GM12865 (cell line): ENCODE measurements around the gene SVIL.

Experiments
- DNase-seq: peaks from one replicate; pipeline ENCODE4 v3.0.0; 2010; ENCODE audit warnings: low read depth
- H3K4me3 ChIP-seq: 2 replicates; pipeline ENCODE4 v1.5.1; 2011; ENCODE audit warnings: mild to moderate bottlenecking, low read depth, low read length, control low read depth
- CTCF ChIP-seq: IDR thresholded peaks from 2 replicates; pipeline ENCODE4 v1.5.1; 2011; ENCODE audit warnings: low read length, control low read depth, low read depth, inconsistent platforms; ENCODE audit not compliant: insufficient read depth; ENCODE audit errors: missing control alignments

Gene SVIL

DNA sequence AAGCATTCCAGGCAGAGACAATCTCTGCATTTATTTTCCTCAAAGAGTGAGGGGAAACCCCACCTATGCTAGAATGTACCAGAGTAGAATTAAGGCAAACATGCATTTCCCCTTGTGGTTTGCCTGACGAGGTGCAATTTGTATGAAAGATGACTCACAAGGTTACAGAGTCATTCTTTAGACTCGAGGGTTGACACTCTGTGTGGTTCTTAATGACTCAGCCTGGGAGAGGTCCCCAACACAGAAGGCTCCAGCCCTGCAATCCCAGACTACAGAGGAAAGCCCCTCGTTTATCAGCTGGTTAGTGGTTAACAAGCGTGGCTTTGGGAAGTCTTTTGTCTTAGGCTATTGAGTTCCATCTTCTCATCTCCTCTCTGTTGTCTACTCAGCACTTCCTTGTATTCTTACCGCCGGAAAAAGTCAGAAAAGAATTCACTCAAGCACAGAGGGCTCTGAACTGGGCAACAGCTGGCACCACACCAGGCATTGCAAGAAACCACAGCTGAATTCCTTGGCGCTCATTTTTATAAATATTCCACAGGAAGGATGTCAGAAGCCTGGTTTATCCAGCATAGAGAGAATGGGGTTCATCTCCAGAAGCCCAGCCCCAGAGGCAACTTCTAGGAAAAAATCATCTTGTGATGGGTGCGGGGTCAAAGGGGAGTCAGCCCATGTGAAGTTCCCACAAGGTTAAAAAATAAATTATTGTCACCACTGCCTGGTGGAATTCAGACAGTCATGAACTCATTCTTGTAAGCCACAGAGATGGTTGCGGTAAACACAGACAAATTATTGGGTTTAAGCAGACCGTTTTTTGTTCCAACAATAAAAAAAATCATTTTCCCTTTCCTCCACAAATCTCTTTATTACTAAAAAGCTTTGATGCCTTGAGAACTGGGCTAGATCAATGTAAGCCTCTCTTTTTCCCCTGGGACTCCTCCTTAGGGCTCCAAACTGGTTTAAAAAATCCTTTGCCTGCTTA is 24.5 kb upstream of the SVIL start:
- DNase-seq: peak; percentile 88
- H3K4me3 ChIP-seq: no peak overlapping the region
- no peak for TF ChIP-seq CTCF

DNA sequence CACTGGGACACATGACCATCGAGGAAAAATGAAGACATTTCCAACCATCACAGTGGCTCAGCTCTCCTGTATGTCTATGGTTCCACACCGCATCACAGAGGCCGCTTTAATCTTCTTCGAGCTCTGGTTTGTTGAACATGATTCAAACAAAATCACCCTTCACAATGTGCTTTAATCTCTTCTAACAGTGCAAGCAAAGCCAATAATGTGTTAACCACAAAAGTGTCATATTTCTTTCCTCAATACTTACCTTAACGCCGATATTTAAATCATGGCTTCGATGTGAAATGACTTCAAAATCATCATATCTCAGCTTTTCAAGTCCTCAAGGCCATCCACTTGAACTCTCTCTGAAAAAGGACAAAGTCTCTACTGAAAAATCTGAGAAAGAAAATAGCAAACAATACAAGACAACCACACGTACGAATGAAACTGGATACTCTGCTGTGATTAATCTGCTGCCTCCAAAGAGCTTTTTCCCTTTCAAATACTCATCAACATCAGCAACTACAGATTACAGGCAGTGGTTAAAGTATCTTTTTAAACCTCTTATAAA is 23.0 kb upstream of the SVIL start:
- no peak for DNase-seq
- no peak overlapping the region for H3K4me3 ChIP-seq
- no peak for TF ChIP-seq CTCF

- no peak for TF ChIP-seq CTCF
- no peak overlapping the region for H3K4me3 ChIP-seq
- DNase-seq: no peak
Measured at GRCh38 chr10:29656451-29656992, 21.8 kb upstream of the SVIL start.

DNA sequence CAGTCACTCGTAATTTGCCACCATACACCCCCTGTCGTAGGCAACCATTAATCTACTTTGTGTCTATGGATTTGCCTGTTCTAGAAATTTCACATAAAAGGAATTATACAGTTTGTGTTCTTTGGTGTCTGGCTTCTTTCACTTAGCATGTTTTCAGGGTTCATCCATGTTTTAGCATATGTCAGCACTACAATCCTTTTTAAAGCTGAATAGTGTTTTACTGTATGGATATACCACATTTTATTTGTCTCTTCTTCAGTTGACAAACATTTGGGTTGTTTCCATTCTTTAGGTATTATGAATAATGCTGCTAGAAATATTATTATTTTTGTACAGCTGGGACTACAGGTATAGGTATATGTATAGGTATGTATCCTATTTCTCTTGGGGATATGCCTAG is 17.4 kb upstream of the SVIL start:
- no peak for DNase-seq
- H3K4me3 ChIP-seq: no peak overlapping the region
- no peak for TF ChIP-seq CTCF

DNA sequence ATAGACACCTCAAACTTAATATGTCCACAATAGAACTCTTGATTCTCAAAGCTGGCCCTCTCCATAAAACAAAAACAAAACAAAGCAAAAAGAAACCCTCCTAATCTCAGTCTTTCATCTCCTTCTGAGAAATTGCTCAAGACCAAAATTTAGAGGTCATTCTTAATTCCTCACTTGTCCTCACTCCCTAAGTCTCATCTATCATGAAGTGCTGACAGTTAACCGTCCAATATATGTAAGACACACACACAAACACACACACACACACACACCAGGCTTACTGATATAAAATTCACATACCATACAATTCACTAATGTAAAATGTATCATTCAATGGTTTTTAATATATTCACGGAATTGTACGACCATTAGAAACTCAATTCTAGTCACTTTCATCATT is 17.0 kb upstream of the SVIL start:
- no peak for DNase-seq
- TF ChIP-seq CTCF: no peak
- H3K4me3 ChIP-seq: no peak overlapping the region

- TF ChIP-seq CTCF: no peak
- H3K4me3 ChIP-seq: no peak overlapping the region
- DNase-seq: no peak
Measured at GRCh38 chr10:29650552-29650944, 15.8 kb upstream of the SVIL start.
